Nephron progenitor cell (in vitro differentiated cells): ENCODE results near the gene TBX4.

Source experiments
- DNase-seq: peaks from one replicate; pipeline ENCODE4 v3.0.0; 2021
- H3K27ac Mint-ChIP-seq: 2 replicates; pipeline ENCODE4 v1.8.0; 2021; ENCODE audit warnings: mild to moderate bottlenecking, moderate library complexity, mixed read lengths
- H3K27me3 Mint-ChIP-seq: 2 replicates; pipeline ENCODE4 v1.8.0; 2021; ENCODE audit warnings: mild to moderate bottlenecking, low read depth, mixed read lengths; ENCODE audit not compliant: poor library complexity
- H3K36me3 Mint-ChIP-seq: 2 replicates; pipeline ENCODE4 v1.8.0; 2021; ENCODE audit warnings: low read depth, mixed read lengths
- H3K4me1 Mint-ChIP-seq: 2 replicates; pipeline ENCODE4 v1.8.0; 2021; ENCODE audit warnings: mixed read lengths
- H3K4me3 Mint-ChIP-seq: 2 replicates; pipeline ENCODE4 v1.8.0; 2021; ENCODE audit warnings: mild to moderate bottlenecking, moderate library complexity, mixed read lengths
- H3K9me3 Mint-ChIP-seq: 2 replicates; pipeline ENCODE4 v1.8.0; 2021; ENCODE audit warnings: mild to moderate bottlenecking, moderate library complexity, mixed read lengths
- CTCF ChIP-seq: fragments of 200-600 bp; sonication (generic); IDR thresholded peaks from 2 replicates; pipeline ENCODE4 v1.5.0; 2021; ENCODE audit warnings: antibody characterized with exemption

TBX4 gene

GRCh38 chr17:61405686-61406536 is 46.3 kb upstream of the TBX4 start:
- Mint-ChIP-seq H3K9me3 (no peaks in the 10 kb centered on the region), H3K27ac (no peak overlapping the region), H3K27me3 (peaks cover 97% of the 10 kb centered on the region), H3K4me3 (peak overlapping the region; percentile 11), H3K36me3 (no peaks in the 10 kb centered on the region), H3K4me1 (peaks cover 34% of the 10 kb centered on the region)
- DNase-seq = no peak
- no peak for TF ChIP-seq CTCF

- H3K27ac Mint-ChIP-seq = no peak overlapping the region
- no peak overlapping the region for H3K4me3 Mint-ChIP-seq
Measured at GRCh38 chr17:61406537-61406845, 45.7 kb upstream of the TBX4 start.

GRCh38 chr17:61406971-61407911 is 45.0 kb upstream of the TBX4 start:
- no peak overlapping the region for H3K27ac Mint-ChIP-seq
- peaks cover 95% of the 10 kb centered on the region for H3K27me3 Mint-ChIP-seq
- no peak overlapping the region for H3K4me3 Mint-ChIP-seq
- H3K36me3 Mint-ChIP-seq = no peaks in the 10 kb centered on the region
- DNase-seq = no peak
- no peaks in the 10 kb centered on the region for H3K9me3 Mint-ChIP-seq
- TF ChIP-seq CTCF = no peak
- H3K4me1 Mint-ChIP-seq = peaks cover 27% of the 10 kb centered on the region

More at GRCh38 chr17:61406537-61406845, 45.7 kb upstream of the TBX4 start:
- Mint-ChIP-seq H3K9me3 (no peaks in the 10 kb centered on the region), H3K4me1 (peaks cover 28% of the 10 kb centered on the region), H3K27me3 (peaks cover 97% of the 10 kb centered on the region), H3K36me3 (no peaks in the 10 kb centered on the region)
- DNase-seq = no peak
- no peak for TF ChIP-seq CTCF

- H3K9me3 Mint-ChIP-seq = no peaks in the 10 kb centered on the region
- peak overlapping the region; percentile 73 for H3K4me3 Mint-ChIP-seq
- H3K27ac Mint-ChIP-seq = no peak overlapping the region
- peaks cover 92% of the 10 kb centered on the region for H3K27me3 Mint-ChIP-seq
- H3K36me3 Mint-ChIP-seq = no peaks in the 10 kb centered on the region
- TF ChIP-seq CTCF = no peak
- H3K4me1 Mint-ChIP-seq = peaks cover 19% of the 10 kb centered on the region
- no peak for DNase-seq
Measured at GRCh38 chr17:61408151-61409041, 43.8 kb upstream of the TBX4 start.

GRCh38 chr17:61409301-61410112 is 42.7 kb upstream of the TBX4 start:
- H3K9me3 Mint-ChIP-seq = no peaks in the 10 kb centered on the region
- peaks cover 16% of the 10 kb centered on the region for H3K4me1 Mint-ChIP-seq
- no peak overlapping the region for H3K27ac Mint-ChIP-seq
- peak; percentile 79 for DNase-seq
- peak overlapping the region; percentile 73 for H3K4me3 Mint-ChIP-seq
- H3K27me3 Mint-ChIP-seq = peaks cover 88% of the 10 kb centered on the region
- TF ChIP-seq CTCF = peak; percentile 10
- no peaks in the 10 kb centered on the region for H3K36me3 Mint-ChIP-seq
